ENCODE data around the gene KLHL1.

KLHL1 gene

DNA sequence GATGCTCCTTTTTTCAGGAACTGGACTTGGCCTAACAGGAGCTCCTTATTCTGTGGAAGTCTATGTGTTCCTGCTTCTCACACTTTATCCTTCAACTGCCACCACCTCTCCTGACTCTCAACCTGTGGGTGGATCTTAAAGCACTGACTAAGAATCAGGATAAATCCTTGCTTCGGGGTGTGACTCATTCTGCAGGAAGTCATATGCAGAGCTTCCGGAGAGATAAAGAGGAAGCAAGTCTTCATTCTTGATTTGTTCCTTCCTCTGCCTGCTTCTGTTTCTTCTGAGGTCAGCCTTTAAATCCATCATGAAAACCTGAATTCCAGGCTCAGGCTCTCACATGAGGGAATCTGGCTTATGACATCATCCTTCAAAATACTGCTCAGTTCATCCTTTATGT, 137.7 kb downstream of the KLHL1 start:
- POLR2A ChIA-PET, result no interaction called here
- TF ChIP-seq GLI4 (tag by site-specific recombination; IDR thresholded peaks at IDR 0.05) (no peak), ZNF664 (tag by site-specific recombination; IDR thresholded peaks at IDR 0.05) (no peak), ZNF555 (tag by site-specific recombination; conservative IDR thresholded peaks at IDR 0.05) (no peak), ZNF658 (tag by site-specific recombination; IDR thresholded peaks at IDR 0.05) (no peak), ZNF155 (tag by site-specific recombination; IDR thresholded peaks at IDR 0.05) (no peak), ZNF391 (tag by site-specific recombination; IDR thresholded peaks at IDR 0.05; ENCODE audit: borderline replicate concordance, low read depth) (no peak), ELK4 (IDR thresholded peaks at IDR 0.05; ENCODE audit: borderline replicate concordance, low read depth, low read length) (peak; percentile 41; the same call in 1 of the 2 replicates), SETDB1 (IDR thresholded peaks at IDR 0.05; ENCODE audit: insufficient read length, low read length) (peak; percentile 27)
- no peaks in the 10 kb centered on the region for H3K9me3 ChIP-seq (ENCODE audit: control insufficient read depth, insufficient read depth, low read depth, low read length)
- no peak overlapping the region for H3K27ac ChIP-seq (ENCODE audit: extremely low read depth, low read depth, low read length)
- H3K4me1 ChIP-seq (ENCODE audit: control insufficient read depth, insufficient read depth, low read length), result no peaks in the 10 kb centered on the region
- H3K36me3 ChIP-seq (ENCODE audit: control insufficient read depth in 2 of 2, insufficient read depth in 1 of 2, low read length in 2 of 2), result no peaks in the 10 kb centered on the region
- no peak overlapping the region for H3K4me3 ChIP-seq (ENCODE audit: low read depth, low read length)
- CTCF ChIA-PET, result no interaction called here

GRCh38 chr13:69959046-69959445, 149.2 kb downstream of the KLHL1 start:
- H3K36me3 ChIP-seq (ENCODE audit: control insufficient read depth in 2 of 2, insufficient read depth in 1 of 2, low read length in 2 of 2), result no peaks in the 10 kb centered on the region
- ChIA-PET CTCF (no interaction called here), POLR2A (no interaction called here)
- H3K27ac ChIP-seq (ENCODE audit: extremely low read depth, low read depth, low read length), result no peak overlapping the region
- H3K4me3 ChIP-seq (ENCODE audit: low read depth, low read length), result no peak overlapping the region
- TF ChIP-seq ATF2 (tag by site-specific recombination; IDR thresholded peaks at IDR 0.05; ENCODE audit: low read depth), result no peak
- no peak for TF ChIP-seq KLF7 (tag by site-specific recombination; IDR thresholded peaks at IDR 0.05; ENCODE audit: borderline replicate concordance)
- TF ChIP-seq ZNF148 (tag by site-specific recombination; IDR thresholded peaks at IDR 0.05; ENCODE audit: borderline replicate concordance), result no peak
- TF ChIP-seq ELK4 (IDR thresholded peaks at IDR 0.05; ENCODE audit: borderline replicate concordance, low read depth, low read length), result peak; percentile 17; the same call in 1 of the 2 replicates
- no peaks in the 10 kb centered on the region for H3K4me1 ChIP-seq (ENCODE audit: control insufficient read depth, insufficient read depth, low read length)
- no peaks in the 10 kb centered on the region for H3K9me3 ChIP-seq (ENCODE audit: control insufficient read depth, insufficient read depth, low read depth, low read length)

GRCh38 chr13:69956839-69957238, 151.4 kb downstream of the KLHL1 start:
- Histone ChIP-seq H3K4me3 (ENCODE audit: low read depth, low read length) (no peak overlapping the region), H3K9me3 (ENCODE audit: control insufficient read depth, insufficient read depth, low read depth, low read length) (no peaks in the 10 kb centered on the region), H3K27ac (ENCODE audit: extremely low read depth, low read depth, low read length) (no peak overlapping the region), H3K4me1 (ENCODE audit: control insufficient read depth, insufficient read depth, low read length) (no peaks in the 10 kb centered on the region), H3K36me3 (ENCODE audit: control insufficient read depth in 2 of 2, insufficient read depth in 1 of 2, low read length in 2 of 2) (no peaks in the 10 kb centered on the region)
- CTCF ChIA-PET, result no interaction called here
- POLR2A ChIA-PET, result no interaction called here
- TF ChIP-seq ZNF174 (tag by site-specific recombination; IDR thresholded peaks at IDR 0.05) (no peak), ZNF341 (tag by site-specific recombination; IDR thresholded peaks at IDR 0.05; ENCODE audit: low read depth) (no peak), YY2 (tag by site-specific recombination; IDR thresholded peaks at IDR 0.05) (no peak), KLF7 (tag by site-specific recombination; IDR thresholded peaks at IDR 0.05; ENCODE audit: borderline replicate concordance) (no peak), ZNF26 (tag by site-specific recombination; IDR thresholded peaks at IDR 0.05) (no peak), EGR2 (tag by site-specific recombination; IDR thresholded peaks at IDR 0.05; ENCODE audit: low read depth) (no peak), ZNF514 (tag by site-specific recombination; IDR thresholded peaks at IDR 0.05) (no peak), ZNF701 (tag by site-specific recombination; IDR thresholded peaks at IDR 0.05) (no peak), REPIN1 (tag by site-specific recombination; IDR thresholded peaks at IDR 0.05; ENCODE audit: low read depth) (no peak), ZEB2 (tag by site-specific recombination; IDR thresholded peaks at IDR 0.05) (no peak), ZNF248 (tag by site-specific recombination; IDR thresholded peaks at IDR 0.05) (no peak), ZNF324 (tag by site-specific recombination; IDR thresholded peaks at IDR 0.05) (no peak)
- TF ChIP-seq, protein P1, sequence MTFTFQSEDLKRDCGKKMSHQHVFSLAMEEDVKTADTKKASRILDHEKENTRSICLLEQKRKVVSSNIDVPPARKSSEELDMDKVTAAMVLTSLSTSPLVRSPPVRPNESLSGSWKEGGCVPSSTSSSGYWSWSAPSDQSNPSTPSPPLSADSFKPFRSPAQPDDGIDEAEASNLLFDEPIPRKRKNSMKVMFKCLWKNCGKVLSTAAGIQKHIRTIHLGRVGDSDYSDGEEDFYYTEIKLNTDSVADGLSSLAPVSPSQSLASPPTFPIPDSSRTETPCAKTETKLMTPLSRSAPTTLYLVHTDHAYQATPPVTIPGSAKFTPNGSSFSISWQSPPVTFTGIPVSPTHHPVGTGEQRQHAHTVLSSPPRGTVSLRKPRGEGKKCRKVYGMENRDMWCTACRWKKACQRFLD (tag by site-specific recombination; IDR thresholded peaks at IDR 0.05), result no peak

All from HEK293 (cell line).